ENCODE measurements around the gene MCFD2. TPM values are rescaled to one million over a fixed set of nuclear protein-coding genes. Genes with fewer than 3 reads are reported as not detected.

Gene MCFD2
- polyA plus RNA-seq, 1 experiment, result 166 TPM

DNA sequence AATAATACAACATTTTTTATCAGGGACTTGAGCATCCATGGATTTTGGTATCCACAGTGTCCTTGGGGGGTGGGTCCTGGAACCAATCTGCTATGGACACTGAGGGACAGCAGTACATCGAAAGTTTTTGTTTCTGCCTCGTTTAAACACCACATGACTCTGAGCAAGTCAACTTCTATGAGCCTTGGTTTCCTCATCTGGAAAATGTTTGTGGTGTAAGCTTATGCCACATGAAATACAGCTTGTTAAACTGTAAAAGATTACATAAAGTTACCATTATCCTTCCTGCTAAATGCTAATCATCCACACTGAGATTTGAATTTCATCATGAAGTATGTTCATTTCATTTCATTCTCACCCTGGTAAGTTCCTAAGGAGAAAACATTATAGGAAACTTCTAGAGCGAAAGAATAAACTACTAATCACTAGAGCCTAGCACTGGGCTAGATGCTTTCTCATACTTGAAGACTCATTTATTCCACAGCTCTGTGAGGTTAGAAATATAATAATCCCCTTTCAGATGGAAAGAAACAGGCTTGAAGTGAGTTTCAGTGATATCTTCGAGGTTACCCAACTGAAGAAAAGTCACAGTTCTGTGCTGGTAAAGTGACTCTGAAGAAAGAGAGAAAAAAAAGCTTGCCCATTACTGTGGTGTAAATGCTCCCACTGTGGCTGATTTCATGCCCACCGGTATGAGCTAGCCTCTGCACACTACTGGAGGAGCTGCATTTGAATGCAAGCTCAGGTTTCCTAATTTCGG lies 29.2 kb downstream of the MCFD2 start:
- DNase-seq (ENCODE audit: low read depth), result no peak
- TF ChIP-seq, protein P1, sequence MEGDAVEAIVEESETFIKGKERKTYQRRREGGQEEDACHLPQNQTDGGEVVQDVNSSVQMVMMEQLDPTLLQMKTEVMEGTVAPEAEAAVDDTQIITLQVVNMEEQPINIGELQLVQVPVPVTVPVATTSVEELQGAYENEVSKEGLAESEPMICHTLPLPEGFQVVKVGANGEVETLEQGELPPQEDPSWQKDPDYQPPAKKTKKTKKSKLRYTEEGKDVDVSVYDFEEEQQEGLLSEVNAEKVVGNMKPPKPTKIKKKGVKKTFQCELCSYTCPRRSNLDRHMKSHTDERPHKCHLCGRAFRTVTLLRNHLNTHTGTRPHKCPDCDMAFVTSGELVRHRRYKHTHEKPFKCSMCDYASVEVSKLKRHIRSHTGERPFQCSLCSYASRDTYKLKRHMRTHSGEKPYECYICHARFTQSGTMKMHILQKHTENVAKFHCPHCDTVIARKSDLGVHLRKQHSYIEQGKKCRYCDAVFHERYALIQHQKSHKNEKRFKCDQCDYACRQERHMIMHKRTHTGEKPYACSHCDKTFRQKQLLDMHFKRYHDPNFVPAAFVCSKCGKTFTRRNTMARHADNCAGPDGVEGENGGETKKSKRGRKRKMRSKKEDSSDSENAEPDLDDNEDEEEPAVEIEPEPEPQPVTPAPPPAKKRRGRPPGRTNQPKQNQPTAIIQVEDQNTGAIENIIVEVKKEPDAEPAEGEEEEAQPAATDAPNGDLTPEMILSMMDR (IDR thresholded peaks at IDR 0.05; ENCODE audit: insufficient read depth, low read depth, low read length), result no peak
- POLR2A ChIA-PET, result interaction anchor here (0.6 to 1.6 kb wide), 2 partner anchors 15 to 83 kb away, joined by 3 to 4 read pairs; no protein-coding TSS in a partner anchor

DNA sequence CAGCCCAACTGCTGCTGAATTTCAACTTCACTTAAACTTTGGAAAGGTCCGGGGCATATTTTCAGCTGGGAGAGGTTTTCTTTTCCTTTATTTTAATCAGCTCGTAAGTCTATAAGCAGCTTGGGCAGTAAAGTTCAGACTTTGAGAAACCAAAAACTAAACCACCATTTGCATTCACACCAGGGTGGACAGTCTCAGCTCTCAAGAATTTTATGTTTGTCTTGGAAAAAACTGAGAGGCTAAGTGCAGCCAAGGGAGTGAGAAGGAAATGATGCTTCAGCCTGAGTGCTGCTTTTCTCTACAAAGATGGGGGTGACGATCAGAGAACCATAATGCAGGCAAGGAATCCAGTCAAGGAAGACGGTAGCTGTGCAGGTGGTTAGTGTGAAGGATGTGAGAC lies 30.2 kb downstream of the MCFD2 start:
- H3K4me3 ChIP-seq (ENCODE audit: low read depth, low read length), result no peak overlapping the region
- CTCF ChIA-PET, result interaction anchor here (0.6 to 6.5 kb wide), 9 partner anchors 8 to 438 kb away, joined by 3 to 31 read pairs (median 6); no protein-coding TSS in a partner anchor
- H3K36me3 ChIP-seq (ENCODE audit: control insufficient read depth, insufficient read depth, low read length), result no peaks in the 10 kb centered on the region
- POLR2A ChIA-PET, result no interaction called here
- H3K27me3 ChIP-seq (ENCODE audit: control insufficient read depth, insufficient read depth, low read length), result no peaks in the 10 kb centered on the region
- peak; percentile 47 for DNase-seq (ENCODE audit: low read depth)
- TF ChIP-seq, protein P1 (IDR thresholded peaks at IDR 0.05; ENCODE audit: insufficient read depth, low read depth, low read length), result no peak

More for the DNA sequence above, 29.2 kb downstream of the MCFD2 start:
- CTCF ChIA-PET, result interaction anchor here (1.1 to 6.5 kb wide), 10 partner anchors 10 to 255 kb away, joined by 3 to 31 read pairs (median 6); no protein-coding TSS in a partner anchor
- Histone ChIP-seq H3K27me3 (ENCODE audit: control insufficient read depth, insufficient read depth, low read length) (no peaks in the 10 kb centered on the region), H3K36me3 (ENCODE audit: control insufficient read depth, insufficient read depth, low read length) (no peaks in the 10 kb centered on the region), H3K4me3 (ENCODE audit: low read depth, low read length) (no peak overlapping the region)

DNA sequence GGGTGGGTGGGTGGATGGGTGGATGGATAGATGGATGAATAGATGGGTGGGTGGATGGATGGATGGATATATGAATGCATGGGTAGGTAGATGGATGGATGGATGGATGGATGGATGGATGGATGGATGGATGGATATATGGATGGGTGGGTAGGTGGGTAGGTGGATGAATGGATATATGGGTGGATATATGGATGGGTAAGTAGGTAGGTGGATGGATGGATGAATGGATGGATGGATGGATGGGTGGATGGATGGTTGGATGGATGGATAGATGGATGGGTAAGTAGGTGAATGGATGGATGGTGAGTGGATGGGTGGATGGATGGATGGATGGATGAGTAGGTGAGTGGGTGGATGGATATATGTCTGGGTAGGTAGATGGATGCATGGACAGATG lies 36.1 kb downstream of the MCFD2 start:
- ChIA-PET CTCF (interaction anchor here (0.7 to 1.1 kb wide), 3 partner anchors 9 to 235 kb away, joined by 3 to 4 read pairs (median 3); no protein-coding TSS in a partner anchor), POLR2A (no interaction called here)
- H3K36me3 ChIP-seq (ENCODE audit: control insufficient read depth, insufficient read depth, low read length), result no peaks in the 10 kb centered on the region
- DNase-seq (ENCODE audit: low read depth), result no peak
- no peaks in the 10 kb centered on the region for H3K27me3 ChIP-seq (ENCODE audit: control insufficient read depth, insufficient read depth, low read length)
- TF ChIP-seq, protein P1 (IDR thresholded peaks at IDR 0.05; ENCODE audit: insufficient read depth, low read depth, low read length), result no peak
- no peak overlapping the region for H3K4me3 ChIP-seq (ENCODE audit: low read depth, low read length)

DNA sequence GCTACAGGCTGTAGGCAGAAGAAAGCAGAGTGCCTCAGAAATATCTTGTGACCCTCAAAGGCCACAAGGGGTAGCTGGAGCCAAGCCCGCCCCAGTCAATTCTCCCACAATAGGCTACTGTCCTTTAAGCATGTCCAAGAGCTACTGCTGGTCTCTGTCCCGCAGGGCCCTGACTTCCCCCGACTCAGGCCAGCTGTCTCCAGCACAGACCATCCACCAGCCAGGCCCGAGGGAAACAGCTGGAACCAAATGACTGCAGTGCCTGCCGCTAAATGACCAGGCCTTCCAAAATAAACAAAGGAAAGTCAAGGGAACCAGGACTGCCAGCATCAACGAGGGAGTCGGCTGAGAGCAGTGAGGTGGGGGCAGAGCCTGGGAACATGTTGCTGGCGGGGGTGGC lies 36.7 kb downstream of the MCFD2 start:
- CTCF ChIA-PET, result interaction anchor here (0.7 to 1.1 kb wide), 2 partner anchors 10 to 102 kb away, joined by 3 to 4 read pairs; no protein-coding TSS in a partner anchor
- no peak for DNase-seq (ENCODE audit: low read depth)

More for the DNA sequence above, 36.7 kb downstream of the MCFD2 start:
- TF ChIP-seq, protein P1 (IDR thresholded peaks at IDR 0.05; ENCODE audit: insufficient read depth, low read depth, low read length), result no peak
- no peaks in the 10 kb centered on the region for H3K27me3 ChIP-seq (ENCODE audit: control insufficient read depth, insufficient read depth, low read length)
- POLR2A ChIA-PET, result interaction anchor here (0.7 kb wide), 1 partner anchor 76 kb away, joined by 5 read pairs; no protein-coding TSS in a partner anchor
- H3K36me3 ChIP-seq (ENCODE audit: control insufficient read depth, insufficient read depth, low read length), result no peaks in the 10 kb centered on the region
- no peak overlapping the region for H3K4me3 ChIP-seq (ENCODE audit: low read depth, low read length)

All from BJ (cell line).